Kidney tubule cell (primary cell): ENCODE data around the gene KLK2.

ENCODE experiments used
- DNase-seq: peaks from one replicate; pipeline ENCODE4 v3.0.0-alpha.2; 2018; ENCODE audit warnings: low spot score

KLK2 gene

DNA sequence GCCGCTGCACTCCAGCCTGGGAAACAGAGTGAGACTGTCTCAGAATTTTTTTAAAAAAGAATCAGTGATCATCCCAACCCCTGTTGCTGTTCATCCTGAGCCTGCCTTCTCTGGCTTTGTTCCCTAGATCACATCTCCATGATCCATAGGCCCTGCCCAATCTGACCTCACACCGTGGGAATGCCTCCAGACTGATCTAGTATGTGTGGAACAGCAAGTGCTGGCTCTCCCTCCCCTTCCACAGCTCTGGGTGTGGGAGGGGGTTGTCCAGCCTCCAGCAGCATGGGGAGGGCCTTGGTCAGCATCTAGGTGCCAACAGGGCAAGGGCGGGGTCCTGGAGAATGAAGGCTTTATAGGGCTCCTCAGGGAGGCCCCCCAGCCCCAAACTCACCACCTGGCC lies at the start of gene KLK2:
Gene KLK2 (plus strand): TSS at position 384 of the 400 bp plus-strand sequence. CDS start 35 bp downstream, outside the sequence.
- DNase-seq: no peak

DNA sequence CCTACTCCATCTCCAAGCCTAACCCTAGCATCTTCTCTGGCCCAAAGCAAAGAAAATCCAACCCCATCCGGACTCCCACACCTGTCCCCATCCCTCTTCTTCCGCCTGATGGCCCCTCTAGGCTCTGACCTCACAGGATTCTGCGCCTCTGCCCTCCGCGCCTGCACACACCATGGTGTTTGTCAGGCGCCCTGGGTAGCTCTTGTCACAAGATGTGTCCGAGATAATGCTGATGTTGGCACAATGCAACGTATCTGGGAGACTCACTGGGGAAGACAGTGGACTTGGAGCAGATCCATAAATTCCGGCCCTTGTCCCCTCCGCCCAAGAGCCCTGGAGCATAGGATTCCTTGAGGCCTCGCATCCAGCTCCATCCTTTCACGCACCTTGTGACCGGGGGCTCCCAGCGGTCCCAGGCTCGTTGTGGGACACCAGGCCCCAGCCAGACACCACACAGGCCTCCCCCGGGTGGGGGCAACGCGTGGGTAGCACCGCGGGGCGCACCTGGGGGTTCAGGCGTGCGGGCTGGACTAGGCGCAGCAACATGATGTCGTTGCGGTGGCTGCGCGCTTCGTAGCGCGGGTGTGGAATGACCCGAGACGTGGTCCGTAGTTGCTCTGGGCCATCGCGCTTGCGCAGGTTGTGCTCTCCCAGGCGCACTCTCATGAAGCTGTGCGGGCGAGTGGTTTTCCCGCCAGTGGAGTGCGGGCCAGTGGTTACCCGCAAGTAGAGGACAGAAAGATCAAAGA lies 46.6 kb upstream of the KLK2 start:
- no peak for DNase-seq

DNA sequence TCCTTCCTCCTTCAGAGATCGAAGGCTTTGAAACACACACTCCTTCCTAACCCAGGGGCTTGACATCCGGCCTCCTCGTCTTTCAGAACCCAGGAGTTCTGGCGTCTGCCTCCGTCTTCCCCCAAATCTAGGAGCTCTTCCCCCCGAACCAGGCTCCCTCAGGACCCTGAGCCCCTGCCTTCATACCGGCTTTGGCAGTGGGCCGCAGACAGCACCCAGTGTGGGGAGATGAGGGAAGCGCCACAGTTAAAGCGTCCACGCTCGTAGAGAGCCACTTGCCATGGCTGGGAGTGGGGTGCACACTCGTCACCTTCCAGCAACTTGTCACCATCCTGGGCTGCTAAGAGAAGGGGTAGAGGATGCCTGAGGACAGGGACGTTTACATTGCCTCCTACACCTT lies 45.8 kb upstream of the KLK2 start:
- no peak for DNase-seq

DNA sequence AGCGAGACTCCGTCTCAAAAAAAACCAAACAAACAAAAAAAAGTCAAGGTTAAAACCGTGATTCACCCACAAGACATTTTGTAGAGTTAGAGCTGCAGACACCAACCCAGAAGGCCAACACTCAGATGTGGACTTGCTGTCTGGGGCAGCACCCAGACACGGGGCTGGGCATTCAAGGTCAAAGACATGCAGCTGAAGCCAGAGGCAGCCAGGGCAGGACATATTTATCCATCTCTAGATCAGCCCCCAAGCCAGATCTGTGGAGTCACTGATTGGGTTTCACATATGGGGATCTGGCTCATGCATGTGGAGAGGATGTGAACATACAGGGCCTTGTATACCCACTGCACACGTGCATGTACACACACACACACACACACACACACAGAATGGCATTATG lies 43.4 kb upstream of the KLK2 start:
- peak; percentile 38 for DNase-seq

DNA sequence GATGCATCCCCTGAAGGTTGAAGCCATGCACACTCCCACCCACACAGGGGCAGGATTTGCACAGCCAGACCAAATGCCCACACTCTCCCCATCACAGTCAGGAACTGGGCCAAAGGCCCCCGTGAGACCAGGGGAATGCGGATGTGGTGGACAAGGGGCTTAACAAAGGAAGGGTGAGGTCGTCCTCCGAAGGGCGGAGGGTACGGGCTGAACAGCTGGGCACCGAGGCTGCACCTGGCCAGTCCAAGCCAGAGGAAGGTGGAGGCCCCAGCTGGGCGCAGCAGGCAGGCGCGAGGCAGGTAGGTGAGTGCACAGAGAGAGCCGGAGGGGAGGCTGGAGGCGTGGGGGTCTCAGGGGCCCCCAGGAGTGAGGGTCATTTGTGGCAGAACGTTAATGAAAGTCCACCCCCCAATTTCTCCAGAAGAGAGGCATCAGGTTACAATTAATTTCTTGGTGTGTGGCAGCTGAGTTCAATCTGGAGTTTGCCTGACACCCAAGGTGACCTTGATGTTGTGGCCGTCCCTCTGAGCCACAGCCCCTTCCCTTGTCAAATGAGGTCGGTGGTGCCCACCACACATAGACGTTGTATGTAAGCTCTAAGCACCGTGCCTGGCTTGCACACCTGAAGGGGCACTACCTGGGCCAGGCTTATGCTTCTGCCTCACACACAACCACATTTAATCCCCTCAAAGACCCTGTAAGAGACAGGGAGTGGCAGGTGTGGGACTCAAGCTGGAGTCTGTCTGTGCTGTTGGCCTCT lies 42.8 kb upstream of the KLK2 start:
- DNase-seq: peak; percentile 13

DNA sequence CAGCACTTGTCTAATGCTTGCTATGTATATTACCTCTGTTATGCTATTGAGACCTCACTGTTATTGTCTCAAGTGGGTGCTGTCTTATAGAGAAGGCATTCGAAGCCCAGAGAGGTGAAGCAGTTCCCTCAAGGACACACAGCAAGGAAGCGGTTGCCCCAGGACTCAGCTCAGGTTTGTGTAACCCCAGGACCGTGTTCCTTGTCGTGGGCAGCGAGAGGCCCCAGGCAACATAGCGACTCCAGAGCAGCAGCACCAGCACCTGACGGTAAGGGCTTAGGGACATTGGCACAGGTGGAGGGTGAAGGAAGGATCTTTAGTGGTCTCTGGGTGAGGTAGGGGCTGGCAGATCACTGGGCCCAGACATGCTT lies 42.2 kb upstream of the KLK2 start:
- no peak for DNase-seq

DNA sequence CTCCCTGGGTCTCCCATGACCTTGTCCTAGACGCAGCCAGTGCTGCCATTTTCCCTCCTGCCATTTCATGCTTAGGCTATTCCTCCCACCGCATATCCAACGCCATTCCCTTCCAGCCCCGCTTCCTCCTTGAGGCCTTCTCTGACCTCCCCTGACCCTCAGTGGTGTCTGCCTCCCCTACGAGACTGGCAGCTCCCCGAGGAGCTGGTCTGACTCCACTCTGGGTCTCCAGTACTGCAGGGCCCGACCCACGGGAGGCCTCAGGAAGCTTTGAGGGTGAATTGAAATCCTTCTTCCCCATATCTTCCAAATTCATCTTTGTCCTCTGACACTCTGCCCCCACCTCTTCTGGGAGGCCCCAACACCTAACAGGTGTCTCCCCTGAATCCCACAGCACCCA lies 40.6 kb upstream of the KLK2 start:
- DNase-seq: no peak

DNA sequence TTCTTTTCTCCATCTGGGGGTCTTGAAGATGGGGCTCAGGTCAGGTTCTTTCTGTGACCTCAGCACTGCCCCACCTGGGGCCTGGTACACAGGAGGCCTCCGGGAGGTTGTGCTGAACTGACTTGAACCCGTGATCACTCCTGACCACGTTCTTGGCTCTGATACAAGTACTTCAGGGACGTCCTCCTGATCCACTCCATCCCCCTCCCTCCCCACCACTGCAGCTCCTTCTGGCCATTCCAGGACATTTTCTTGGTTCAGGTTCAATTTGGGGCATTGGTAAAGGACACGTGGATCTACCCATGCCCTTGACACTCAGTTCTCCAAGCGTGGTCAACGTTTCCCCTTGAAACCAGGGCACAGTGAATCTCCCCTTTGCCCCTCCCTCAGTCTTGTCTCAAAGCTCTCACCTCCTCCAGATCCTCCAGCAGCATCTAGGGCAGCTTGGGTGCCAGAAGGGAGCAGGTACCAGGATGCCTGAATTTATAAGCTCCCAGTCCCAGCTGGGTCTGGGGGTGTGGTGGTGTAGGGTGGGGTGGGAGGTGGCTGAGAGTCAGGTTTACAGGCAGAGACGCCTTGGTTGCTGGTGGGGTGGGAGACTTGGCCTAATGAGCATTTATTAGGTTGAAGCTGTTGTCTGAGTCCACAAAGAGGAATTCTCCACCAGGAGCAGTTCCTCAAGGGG lies 40.0 kb upstream of the KLK2 start, which contains the start of gene KLK15:
Gene KLK15 (minus strand): TSS at position 458 of the 685 bp plus-strand sequence. CDS start 2,082 bp downstream, outside the sequence.
- DNase-seq: no peak

DNA sequence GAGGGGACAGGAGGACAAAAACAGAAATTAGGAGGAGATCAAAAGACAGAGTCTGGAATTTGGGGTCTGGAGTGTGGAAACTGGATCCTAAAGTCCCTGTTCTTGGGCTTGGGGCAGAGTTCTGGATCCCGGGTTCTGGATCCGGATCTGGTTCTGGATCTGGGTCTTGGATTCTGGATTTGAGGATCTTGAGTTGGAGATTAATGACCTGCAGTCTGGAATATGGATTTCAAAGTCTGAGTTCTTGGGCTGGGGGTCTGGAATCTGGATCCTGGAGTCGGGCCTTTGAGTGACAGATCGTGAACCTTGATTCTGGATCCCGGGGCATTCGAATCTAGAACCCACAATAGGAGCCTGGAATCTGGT lies 39.5 kb upstream of the KLK2 start:
- DNase-seq: no peak

DNA sequence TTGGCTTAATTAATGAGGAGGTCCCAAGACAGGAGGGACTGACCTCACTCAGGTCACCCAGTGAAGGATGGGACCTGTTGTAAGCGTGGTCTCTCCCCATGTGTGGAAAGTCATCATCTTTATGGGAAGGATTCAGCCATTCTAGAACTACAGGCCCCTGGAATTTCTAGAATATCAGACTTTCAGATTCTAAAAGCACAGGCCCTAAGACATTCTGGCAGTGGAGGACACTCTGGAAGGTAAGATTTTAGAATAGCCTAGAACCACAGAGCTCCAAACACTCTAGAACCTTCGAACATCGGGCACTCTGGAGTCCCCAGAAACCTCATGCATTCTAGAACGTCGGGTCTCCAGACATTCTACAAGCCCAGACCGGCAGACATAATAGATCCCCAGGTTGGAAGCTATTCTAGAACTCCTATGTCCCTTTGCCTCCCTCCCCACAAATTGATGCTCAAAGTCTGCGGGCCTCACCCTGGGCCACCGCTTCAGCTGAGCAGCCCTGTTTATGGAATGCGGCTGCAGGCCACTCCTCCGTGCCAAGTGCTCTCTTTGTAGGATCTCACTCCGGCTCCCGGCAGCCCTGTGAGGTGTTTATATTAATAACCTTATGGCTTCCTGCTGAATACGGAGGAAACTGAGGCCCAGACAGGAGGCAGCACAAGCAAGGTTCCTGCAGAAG lies 38.0 kb upstream of the KLK2 start:
- peak; percentile 25 for DNase-seq

DNA sequence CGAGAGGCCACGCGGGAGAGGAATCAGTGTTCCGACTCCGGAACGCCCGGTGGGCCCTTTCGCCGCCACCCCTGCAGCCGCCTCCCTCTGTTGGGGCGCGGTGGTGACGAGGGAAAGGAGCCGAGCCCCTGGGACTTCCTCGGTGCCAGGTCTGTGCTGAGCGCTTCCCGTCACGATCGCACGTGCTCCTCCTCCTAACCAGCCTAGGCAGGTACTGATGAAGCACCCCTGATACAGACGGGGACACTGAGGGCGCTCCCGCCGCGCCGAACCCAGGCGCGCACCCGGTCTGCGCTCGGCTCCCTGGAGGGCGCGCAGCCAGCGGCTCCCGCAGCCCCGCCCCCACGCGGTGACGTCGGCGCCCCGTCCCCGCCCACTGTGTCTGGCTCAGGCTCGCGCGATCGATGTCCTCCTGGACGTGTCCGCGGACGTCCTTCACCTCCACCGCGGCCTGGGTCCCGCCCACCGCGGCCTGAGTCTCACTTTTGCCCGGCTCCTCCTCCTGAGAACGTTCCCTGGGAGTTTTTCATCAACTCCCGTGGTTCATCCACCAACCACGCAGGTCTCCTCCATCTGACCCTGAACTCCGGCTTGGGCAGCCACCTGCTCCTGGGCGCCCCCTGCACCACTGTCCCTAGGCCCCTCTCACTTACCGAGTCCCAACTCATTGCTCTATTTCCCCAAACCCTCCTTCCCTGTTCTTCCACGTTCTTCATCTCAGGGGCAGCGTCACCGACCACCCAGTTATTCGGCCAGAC lies 37.3 kb upstream of the KLK2 start:
- peak; percentile 75 for DNase-seq

DNA sequence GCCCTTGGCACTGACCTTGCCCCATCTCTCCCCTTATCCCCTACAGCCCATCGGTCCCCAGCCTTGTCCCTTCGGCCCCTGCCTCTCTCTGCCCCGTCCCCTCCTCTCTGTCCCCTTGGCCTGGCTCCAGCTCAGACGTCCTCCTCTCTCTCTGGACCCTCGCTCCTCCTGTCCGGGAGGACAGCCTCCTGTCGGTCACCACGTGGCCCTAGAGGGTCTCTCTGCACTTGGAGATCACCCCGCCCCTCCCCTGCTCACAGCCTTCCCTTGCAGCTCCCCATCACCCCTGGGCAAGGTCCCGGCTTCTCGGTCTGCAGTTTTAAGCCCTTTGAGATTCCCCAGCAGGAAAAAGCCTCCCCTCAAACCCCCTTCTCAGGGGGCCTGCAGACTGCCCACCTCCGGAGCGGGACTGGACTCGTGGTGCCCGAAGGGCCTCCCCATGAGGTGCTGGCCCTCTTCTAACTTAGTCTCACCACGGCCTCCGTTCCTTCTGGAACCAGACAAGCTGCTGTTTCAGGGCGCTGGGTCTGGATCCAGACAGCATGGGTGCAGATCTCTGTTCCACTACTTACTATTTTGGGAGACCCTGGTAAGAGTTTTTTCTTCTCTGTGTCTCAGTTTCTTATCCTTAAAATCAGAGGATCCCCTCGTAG lies 36.6 kb upstream of the KLK2 start:
- no peak for DNase-seq

DNA sequence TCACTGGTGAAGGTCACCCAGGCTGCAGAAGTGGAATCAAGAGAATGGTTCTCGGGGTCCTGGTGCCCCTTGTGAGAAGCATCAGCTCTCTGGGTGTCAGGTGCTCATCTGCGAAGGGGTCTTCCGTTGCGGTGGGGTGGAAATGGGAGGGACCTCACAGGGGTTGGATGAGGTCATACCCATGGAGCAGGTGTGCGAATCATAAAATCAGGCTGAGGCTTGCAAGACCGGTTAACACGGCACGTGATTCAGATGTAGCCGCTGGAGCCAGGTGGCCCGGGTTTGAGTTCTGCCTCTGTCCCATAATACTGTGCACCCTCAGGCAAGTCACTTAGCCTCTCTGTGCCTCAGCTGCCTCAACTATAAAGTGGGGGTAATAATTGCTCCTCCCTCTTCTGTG lies 35.9 kb upstream of the KLK2 start:
- DNase-seq: no peak

DNA sequence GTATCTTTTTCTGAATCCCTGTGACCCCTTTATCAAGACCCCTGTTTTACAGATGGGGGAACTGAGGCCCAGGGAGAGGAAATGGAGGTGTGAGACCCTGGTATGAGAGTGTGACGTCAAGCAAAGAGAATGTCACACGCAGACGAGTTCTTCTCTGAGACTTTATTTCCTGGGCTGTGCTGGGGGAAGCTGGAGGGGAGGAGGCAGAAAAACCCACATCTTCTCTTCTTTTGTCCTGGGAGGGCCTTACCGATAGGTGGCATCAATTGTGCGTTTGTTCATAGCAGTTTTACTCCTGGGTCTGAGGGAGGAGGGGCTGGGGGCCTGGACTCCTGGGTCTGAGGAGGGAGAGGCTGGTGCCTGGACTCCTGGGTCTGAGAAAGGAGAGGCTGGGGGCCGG lies 35.0 kb upstream of the KLK2 start:
- DNase-seq: no peak

DNA sequence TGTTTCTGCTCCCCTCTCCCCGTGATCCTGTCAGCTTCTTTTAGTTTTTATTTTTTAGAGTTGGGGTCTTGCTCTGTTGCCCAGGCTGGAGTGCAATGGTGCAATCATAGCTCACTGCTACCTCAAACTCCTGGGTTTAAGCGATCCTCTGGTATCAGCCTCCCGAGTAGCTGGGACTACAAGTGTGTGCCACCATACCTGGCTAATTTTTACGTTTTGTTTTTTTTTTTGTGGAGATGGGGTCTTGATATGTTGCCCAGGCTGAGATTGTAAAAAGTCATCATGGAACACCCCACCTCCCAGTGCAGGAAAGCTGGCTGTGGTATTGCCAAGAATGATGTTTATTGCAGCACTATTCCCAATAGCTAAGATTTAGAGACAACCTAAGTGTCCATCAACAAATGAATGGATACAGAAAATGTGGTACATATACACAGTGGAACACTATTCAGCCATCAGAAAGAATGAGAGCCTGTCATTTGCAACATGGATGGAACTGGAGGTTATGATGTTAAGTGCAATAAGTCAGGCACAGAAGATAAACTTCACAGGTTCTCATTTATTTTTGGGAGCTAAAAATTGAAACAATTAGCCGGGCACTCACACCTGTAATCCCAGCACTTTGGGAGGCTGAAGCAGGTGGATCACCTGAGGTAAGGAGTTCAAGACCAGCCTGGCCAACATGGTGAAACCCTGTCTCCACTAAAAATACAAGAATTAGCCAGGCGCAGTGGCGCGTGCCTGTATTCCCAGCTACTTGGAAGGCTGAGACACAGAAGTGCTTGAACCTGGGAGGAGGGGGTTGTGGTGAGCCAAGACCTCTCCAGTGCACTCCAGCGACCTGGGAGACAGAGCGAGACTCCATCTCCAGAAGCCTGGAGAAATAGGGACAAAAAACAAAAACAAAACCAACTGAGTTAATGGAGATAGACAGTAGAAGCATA lies 33.3 kb upstream of the KLK2 start:
- DNase-seq: no peak

DNA sequence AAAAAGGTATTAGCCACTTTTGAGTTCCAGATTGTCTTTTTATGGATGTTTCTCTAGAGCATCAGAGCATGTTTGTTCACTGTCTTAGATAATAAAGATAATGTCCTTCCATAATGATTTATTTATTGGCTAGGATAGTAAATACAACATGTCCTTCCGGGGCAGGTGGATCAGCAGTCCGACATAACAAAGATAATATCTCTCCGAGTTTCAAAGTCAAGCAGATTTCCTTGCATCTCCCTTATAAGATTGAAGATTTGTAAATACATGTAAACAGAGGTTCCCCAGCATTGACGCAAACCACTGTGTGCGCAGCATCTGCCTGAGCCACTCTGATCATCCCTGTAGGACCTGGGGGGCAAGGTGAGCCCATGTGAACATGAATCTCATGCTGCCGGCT lies 31.1 kb upstream of the KLK2 start:
- DNase-seq: no peak

DNA sequence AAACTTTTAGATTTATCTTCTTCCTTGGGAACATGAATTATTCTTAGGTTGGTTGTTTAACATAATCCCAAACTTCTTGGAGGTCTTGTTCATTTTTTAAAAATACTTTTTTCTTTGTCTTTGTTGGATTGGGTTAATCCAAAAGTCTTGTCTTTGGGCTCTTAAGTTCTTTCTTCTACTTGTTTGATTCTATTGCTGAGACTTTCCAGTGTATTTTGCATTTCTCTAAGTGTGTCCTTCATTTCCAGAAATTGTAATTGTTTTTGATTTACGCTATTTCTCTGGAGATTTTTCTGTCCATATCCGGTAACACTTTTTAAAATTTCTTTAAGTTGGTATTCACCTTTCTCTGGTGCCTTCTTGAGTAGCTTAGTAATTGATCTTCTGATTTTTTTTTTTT lies 30.0 kb upstream of the KLK2 start:
- no peak for DNase-seq

DNA sequence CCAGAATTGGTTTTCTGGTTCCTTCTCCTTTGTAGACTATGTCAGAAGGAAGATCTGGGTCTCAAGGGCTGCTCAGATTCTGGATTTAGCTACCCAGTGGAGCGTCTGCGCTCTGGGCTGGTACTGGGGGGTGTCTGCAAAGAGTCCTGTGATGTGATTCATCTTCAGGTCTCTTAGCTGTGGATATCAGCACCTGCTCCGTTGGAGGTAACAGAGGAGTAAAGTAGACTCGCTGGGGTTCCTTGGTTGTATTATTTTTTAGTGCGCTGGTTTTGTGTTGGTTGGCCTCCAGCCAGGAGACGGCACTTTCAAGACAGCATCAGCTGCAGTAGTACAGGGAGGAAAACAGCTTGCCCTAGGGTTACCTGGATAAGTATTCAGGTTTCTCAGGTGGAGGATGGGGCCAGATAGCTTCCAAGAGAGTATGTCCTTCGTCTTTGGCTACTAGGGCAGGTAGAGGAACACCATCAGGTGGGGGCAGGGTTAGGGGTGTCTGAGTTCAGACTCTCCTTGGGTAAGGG lies 29.5 kb upstream of the KLK2 start:
- no peak for DNase-seq

DNA sequence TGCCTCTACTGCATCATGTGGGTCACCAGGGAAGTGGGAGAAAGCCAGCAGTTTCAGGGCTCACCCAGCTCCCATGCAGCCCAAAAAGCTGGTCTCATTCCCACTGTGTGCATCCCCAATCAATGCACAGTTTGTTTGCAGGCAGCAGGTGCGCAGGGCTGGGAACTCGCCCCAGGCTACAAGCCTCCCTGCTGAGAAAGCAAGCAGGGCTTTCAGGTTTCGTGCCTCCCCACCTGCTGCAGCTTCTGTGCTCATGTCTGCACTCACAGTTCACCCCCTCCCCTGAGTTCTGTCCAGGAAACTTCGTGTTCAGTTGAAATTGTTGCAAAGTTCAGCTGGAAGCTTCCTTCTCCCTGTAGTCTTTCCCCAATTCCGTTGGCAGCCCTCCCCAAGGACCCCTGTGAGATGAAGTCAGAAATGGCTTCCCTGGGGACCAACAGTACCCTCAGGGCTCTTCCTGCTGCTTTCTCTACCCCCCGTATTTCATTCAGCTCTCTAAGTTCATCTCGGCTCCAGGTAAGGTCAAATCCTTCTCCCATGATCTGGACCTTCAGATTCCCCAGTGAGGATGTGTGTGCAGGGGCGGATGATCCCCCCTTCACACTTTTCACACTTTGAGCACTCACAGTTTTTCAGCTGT lies 28.8 kb upstream of the KLK2 start:
- DNase-seq: no peak
